Gastrocnemius medialis (tissue), 4 donors: ENCODE data around the gene MYO16.

Experiments
- POLR2A ChIP-seq, 2 donors: fragments of 450-650 bp; IDR thresholded peaks; one replicate each; pipeline ENCODE4 v1.6.1; 2017; ENCODE audit warnings: antibody characterized with exemption in 2 of 2, mild to moderate bottlenecking in 2 of 2, moderate library complexity in 2 of 2
- TF ChIP-seq, protein P1 (sequence below), 5 experiments: fragments of 450-650 bp in 3 of 5; fragments of 200-600 bp in 2 of 5; sonication (generic) in 2 of 5; IDR thresholded peaks in 4 of 5; conservative IDR thresholded peaks in 1 of 5; 1 replicate in 4 of 5; 2 replicates in 1 of 5; pipeline ENCODE4 v1.5.1; 2016 to 2019; ENCODE audit warnings: antibody characterized with exemption in 5 of 5, mild to moderate bottlenecking in 3 of 5, moderate library complexity in 3 of 5

DNA sequence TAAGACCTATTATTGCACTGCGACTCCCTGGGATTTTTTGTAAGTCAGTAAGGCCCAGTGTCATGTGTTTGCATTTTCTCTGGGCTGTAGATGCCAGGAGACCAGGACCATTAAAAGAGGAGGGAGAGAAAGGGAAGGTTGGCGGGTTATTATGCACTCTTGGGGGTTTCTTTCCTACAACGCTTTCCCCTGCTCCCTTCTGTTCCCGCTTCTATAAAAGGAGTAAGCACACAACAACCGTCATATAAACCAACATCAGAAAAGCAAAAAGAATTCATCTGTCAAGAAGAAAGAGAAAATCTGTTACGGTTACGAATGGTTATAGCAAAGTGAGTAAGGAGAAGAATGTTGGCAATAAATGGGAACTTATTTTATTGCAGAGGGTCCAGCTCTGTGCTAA is 615.2 kb downstream of the MYO16 start:
- TF ChIP-seq, protein P1, sequence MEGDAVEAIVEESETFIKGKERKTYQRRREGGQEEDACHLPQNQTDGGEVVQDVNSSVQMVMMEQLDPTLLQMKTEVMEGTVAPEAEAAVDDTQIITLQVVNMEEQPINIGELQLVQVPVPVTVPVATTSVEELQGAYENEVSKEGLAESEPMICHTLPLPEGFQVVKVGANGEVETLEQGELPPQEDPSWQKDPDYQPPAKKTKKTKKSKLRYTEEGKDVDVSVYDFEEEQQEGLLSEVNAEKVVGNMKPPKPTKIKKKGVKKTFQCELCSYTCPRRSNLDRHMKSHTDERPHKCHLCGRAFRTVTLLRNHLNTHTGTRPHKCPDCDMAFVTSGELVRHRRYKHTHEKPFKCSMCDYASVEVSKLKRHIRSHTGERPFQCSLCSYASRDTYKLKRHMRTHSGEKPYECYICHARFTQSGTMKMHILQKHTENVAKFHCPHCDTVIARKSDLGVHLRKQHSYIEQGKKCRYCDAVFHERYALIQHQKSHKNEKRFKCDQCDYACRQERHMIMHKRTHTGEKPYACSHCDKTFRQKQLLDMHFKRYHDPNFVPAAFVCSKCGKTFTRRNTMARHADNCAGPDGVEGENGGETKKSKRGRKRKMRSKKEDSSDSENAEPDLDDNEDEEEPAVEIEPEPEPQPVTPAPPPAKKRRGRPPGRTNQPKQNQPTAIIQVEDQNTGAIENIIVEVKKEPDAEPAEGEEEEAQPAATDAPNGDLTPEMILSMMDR (IDR thresholded peaks at IDR 0.05 in 4 of 5, conservative IDR thresholded peaks at IDR 0.05 in 1 of 5): no peak
- no peak for TF ChIP-seq POLR2A (IDR thresholded peaks at IDR 0.05)
